Caco-2 (cell line): ENCODE measurements around the gene LRRC51. TPM values are rescaled to one million over a fixed set of nuclear protein-coding genes. Genes with fewer than 3 reads are reported as not detected.

Experiments used
- Bru-seq: library from RNA; stranded (reverse); fragments of 400-500 nt; gene quantifications from one replicate; lab custom pipeline; 2021; lab: Mats Ljungman, UMichigan
- BruChase-seq, 2 experiments: library from RNA; stranded (reverse); fragments of 400-500 nt; gene quantifications; one replicate each; lab custom pipeline; 2021; lab: Mats Ljungman, UMichigan
- BruUV-seq: library from RNA; stranded (reverse); fragments of 400-500 nt; replicated peaks from 2 replicates; lab custom pipeline; 2021; lab: Mats Ljungman, UMichigan
- CTCF ChIA-PET: fragments of 300-600 bp; sonication (Branson Sonifier 250); formaldehyde crosslinking; loops from one replicate; lab custom pipeline; 2022; ENCODE audit warnings: antibody characterized with exemption; lab: Charles Lee
- POLR2A ChIA-PET: fragments of 300-600 bp; sonication (Branson Sonifier 250); formaldehyde crosslinking; loops from one replicate; lab custom pipeline; 2022; ENCODE audit warnings: antibody characterized with exemption; lab: Charles Lee
- DNase-seq, 2 experiments: peaks; one replicate each; pipeline versions ENCODE4 v3.0.0 to v3.0.0-alpha.2; 2020 to 2022
- H3K27me3 ChIP-seq: replicated peaks from 2 replicates; pipeline ENCODE4 v1.6.0; 2011; ENCODE audit warnings: low read length; ENCODE audit not compliant: control insufficient read depth, insufficient read depth
- H3K36me3 ChIP-seq: 2 replicates; pipeline ENCODE4 v1.5.1; 2011; ENCODE audit warnings: low read length; ENCODE audit not compliant: control insufficient read depth, insufficient read depth
- H3K4me1 ChIP-seq: fragments of 250-450 bp; sonication (Bioruptor Pico); 2 replicates; pipeline ENCODE4 v1.5.1; 2020; ENCODE audit warnings: mild to moderate bottlenecking
- H3K4me3 ChIP-seq: 2 replicates; pipeline ENCODE4 v1.5.1; 2011; ENCODE audit warnings: low read depth, mild to moderate bottlenecking, control low read depth, low read length
- H3K9me3 ChIP-seq: fragments of 250-450 bp; sonication (Bioruptor Pico); 2 replicates; pipeline ENCODE4 v1.5.1; 2020; ENCODE audit warnings: mild to moderate bottlenecking, moderate library complexity
- H3K27ac Mint-ChIP-seq: one replicate; pipeline ENCODE4 v1.8.0; 2022; ENCODE audit warnings: mixed read lengths; ENCODE audit not compliant: unreplicated experiment
- H3K27me3 Mint-ChIP-seq: one replicate; pipeline ENCODE4 v1.8.0; 2022; ENCODE audit warnings: mixed read lengths; ENCODE audit not compliant: insufficient read depth, unreplicated experiment
- H3K36me3 Mint-ChIP-seq: one replicate; pipeline ENCODE4 v1.8.0; 2022; ENCODE audit warnings: mild to moderate bottlenecking, mixed read lengths; ENCODE audit not compliant: insufficient read depth, unreplicated experiment
- H3K4me1 Mint-ChIP-seq: one replicate; pipeline ENCODE4 v1.8.0; 2022; ENCODE audit warnings: low read depth, mixed read lengths; ENCODE audit not compliant: unreplicated experiment
- H3K4me3 Mint-ChIP-seq: one replicate; pipeline ENCODE4 v1.8.0; 2022; ENCODE audit warnings: mild to moderate bottlenecking, moderate library complexity, mixed read lengths; ENCODE audit not compliant: unreplicated experiment
- H3K9me3 Mint-ChIP-seq: one replicate; pipeline ENCODE4 v1.8.0; 2022; ENCODE audit warnings: mixed read lengths; ENCODE audit not compliant: unreplicated experiment
- CTCF ChIP-seq, 2 experiments: fragments of 200-600 bp in 1 of 2; IDR thresholded peaks; 1 replicate in 1 of 2; 2 replicates in 1 of 2; pipeline versions ENCODE4 v1.5.1 to v1.8.0; 2011 to 2022; ENCODE audit warnings: antibody characterized with exemption in 1 of 2, control low read depth in 1 of 2, inconsistent platforms in 1 of 2, low read depth in 1 of 2, low read length in 1 of 2, mild to moderate bottlenecking in 1 of 2, moderate library complexity in 1 of 2; ENCODE audit not compliant: insufficient read depth in 1 of 2, severe bottlenecking in 1 of 2, unreplicated experiment in 1 of 2
- intact Hi-C: fragments of 100-400 bp; cut with micrococcal nuclease; formaldehyde crosslinking; loops from one replicate; pipeline ENCODE4 v1.10.0; 2022; ENCODE audit not compliant: unreplicated experiment
- long read RNA-seq: library from polyadenylated mRNA; stranded (forward); transcript quantifications from one replicate; pipeline ENCODE4 v2.0.0, GENCODE V29; 2022
- total RNA-seq: library from RNA; stranded (reverse); gene quantifications from 2 replicates; pipeline ENCODE4 v1.2.3, GENCODE V29; 2022

LRRC51 gene
- 13.7 and 13.8 TPM in 2 replicates for total RNA-seq
- Bru-seq, nascent RNA: percentile 38 among the genes with signal in this experiment
- percentile 49 among the genes with signal in this experiment for BruChase-seq, experiment 1, labeled RNA remaining after a 2-hour chase
- percentile 58 among the genes with signal in this experiment for BruChase-seq, experiment 2, labeled RNA remaining after a 6-hour chase
- long read RNA-seq, transcript LRTOMT-201 (6 exons, 2,642 nt): major isoform, 6 of 8 reads
- long read RNA-seq, partial matches to known transcripts: 1 of 8 reads
- long read RNA-seq, other reads (novel, unspliced or antisense): 0 of 8 reads

- H3K4me1 Mint-ChIP-seq: peaks cover 28% of the 10 kb centered on the region
- H3K27me3 ChIP-seq: no peaks in the 10 kb centered on the region
- peak within 1 kb of the TSS; percentile 92 for H3K4me3 ChIP-seq
- peaks cover 15% of the 10 kb centered on the region for H3K36me3 Mint-ChIP-seq
- peak within 1 kb of the TSS; percentile 99 for H3K27ac Mint-ChIP-seq
- BruUV-seq: no TSS peak
- H3K4me1 ChIP-seq: peaks cover 19% of the 10 kb centered on the region
- H3K9me3 ChIP-seq: no peaks in the 10 kb centered on the region
- H3K27me3 Mint-ChIP-seq: no peaks in the 10 kb centered on the region
- intact Hi-C loops: loop anchor here (1.0 to 5.0 kb wide), 7 partner anchors 11 to 352 kb away; partner anchors contain the start of genes ANAPC15, CLPB and LAMTOR1
- peak; percentile 100 for DNase-seq
- CTCF ChIA-PET: interaction anchor here (1.1 kb wide), 1 partner anchor 55 kb away, joined by 11 read pairs; no protein-coding TSS in a partner anchor
- peak within 1 kb of the TSS; percentile 86 for H3K4me3 Mint-ChIP-seq
- TF ChIP-seq CTCF (IDR thresholded peaks at IDR 0.05; ENCODE audit: insufficient read depth in 1 of 2, low read depth in 1 of 2, low read length in 1 of 2, severe bottlenecking in 1 of 2, unreplicated experiment in 1 of 2): no peak
- POLR2A ChIA-PET: no interaction called here
- H3K9me3 Mint-ChIP-seq: no peaks in the 10 kb centered on the region
- no peaks in the 10 kb centered on the region for H3K36me3 ChIP-seq
These were observed at the start of gene LRRC51, which contains the start of gene NUMA1 for GRCh38 chr11:72080326-72081183. TSS of gene LRRC51 (plus strand) at chr11:72080850. CDS start at chr11:72089084, 8,234 bp downstream. TSS of gene NUMA1 (minus strand) at chr11:72080542. CDS start at chr11:72035943, 44,599 bp downstream.

GRCh38 chr11:72036687-72037086 lies 44.0 kb upstream of the LRRC51 start:
- H3K4me3 ChIP-seq: no peak overlapping the region
- no peaks in the 10 kb centered on the region for H3K27me3 Mint-ChIP-seq
- TF ChIP-seq CTCF (IDR thresholded peaks at IDR 0.05; ENCODE audit: insufficient read depth in 1 of 2, low read depth in 1 of 2, low read length in 1 of 2, severe bottlenecking in 1 of 2, unreplicated experiment in 1 of 2): no peak
- no peak overlapping the region for H3K27ac Mint-ChIP-seq
- no peak overlapping the region for H3K4me3 Mint-ChIP-seq
- no TSS peak for BruUV-seq
- peaks cover 31% of the 10 kb centered on the region for H3K4me1 ChIP-seq
- H3K4me1 Mint-ChIP-seq: no peaks in the 10 kb centered on the region
- CTCF ChIA-PET: no interaction called here
- DNase-seq: no peak
- H3K36me3 Mint-ChIP-seq: peaks cover 31% of the 10 kb centered on the region
- POLR2A ChIA-PET: no interaction called here
- H3K27me3 ChIP-seq: no peaks in the 10 kb centered on the region
- intact Hi-C loops: no loop called here
- H3K36me3 ChIP-seq: no peaks in the 10 kb centered on the region
- no peaks in the 10 kb centered on the region for H3K9me3 ChIP-seq
- no peaks in the 10 kb centered on the region for H3K9me3 Mint-ChIP-seq
